ENCODE data around the gene TRDN.

The TRDN gene

DNA sequence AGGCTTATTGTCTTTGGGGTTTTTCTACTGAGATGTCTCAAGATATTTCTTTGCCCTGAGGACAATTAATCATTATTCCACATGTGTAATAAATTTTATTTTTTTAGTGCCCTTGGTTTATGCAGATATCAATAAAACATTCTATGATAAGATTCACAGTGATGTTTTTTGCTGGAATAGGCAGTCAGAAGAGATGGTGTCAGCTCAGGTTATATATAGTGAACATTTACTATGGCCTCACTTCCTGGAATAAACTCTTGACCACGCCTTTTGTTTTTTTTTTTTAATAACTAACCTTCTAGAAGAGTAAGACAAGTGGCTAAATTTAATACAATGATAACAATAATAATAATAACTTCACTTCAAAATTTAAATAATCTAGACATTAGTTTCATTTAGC lies 209.7 kb downstream of the TRDN start:
- intact Hi-C loops (cut with DNase I): no loop called here
- DNase-seq: no peak

DNA sequence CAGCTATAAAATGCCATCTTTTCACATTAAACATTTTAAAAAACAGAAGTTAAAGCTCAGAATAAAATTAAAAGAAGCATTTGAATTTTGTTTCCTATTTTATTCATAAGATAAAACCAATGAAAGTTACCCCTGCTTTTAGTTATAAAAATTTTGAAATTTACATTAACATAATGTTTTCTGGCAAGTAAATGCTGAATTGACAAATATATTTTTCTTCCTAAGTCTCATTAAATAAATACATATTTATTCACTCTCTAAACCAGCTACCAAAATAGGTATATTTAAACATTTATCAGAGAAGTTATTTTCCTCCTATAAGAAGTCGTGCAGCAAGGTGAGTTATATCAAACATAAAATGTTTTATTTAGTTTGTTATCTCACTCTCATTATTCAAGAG lies 213.6 kb downstream of the TRDN start:
- no peak for DNase-seq
- intact Hi-C loops (cut with DNase I): no loop called here

DNA sequence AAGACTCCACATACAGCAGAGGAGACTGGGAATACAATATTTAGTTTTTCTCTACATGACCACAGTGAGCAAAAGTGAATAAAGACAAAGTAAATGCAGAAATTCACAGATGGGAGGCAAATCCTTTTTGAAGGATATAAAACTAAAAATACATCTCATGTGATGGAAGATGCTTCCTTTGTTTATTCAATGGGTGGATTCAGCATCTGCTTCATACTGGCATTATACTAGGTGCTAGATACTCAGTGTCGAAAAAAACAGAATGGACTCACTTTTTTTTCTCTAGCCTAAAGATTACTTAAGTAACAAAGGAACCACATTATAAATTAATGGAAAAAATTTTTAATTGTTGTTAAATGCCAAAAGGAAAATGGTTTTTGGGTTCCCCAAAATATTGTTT lies 216.2 kb downstream of the TRDN start:
- DNase-seq: no peak
- intact Hi-C loops (cut with DNase I): no loop called here

DNA sequence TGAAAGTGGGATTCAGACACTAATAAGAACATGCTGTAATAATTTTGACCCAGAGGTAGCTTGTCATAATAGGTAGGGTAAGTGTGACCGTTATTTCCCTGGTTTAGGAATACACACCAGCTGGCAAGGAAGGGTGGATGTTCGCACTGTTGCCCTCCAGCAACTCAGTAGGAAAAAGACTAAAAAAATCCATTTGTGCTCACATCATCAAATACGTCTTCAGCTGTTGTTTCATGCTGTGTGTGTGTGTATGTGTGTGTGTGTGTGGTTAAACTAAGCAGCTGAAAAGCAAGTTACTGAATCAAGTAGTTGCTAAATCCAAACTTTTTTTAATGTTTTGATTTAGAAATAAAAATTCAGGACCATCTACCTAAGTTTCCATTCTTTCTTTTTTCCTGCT lies 218.7 kb downstream of the TRDN start:
- DNase-seq: no peak
- intact Hi-C loops (cut with DNase I): no loop called here

DNA sequence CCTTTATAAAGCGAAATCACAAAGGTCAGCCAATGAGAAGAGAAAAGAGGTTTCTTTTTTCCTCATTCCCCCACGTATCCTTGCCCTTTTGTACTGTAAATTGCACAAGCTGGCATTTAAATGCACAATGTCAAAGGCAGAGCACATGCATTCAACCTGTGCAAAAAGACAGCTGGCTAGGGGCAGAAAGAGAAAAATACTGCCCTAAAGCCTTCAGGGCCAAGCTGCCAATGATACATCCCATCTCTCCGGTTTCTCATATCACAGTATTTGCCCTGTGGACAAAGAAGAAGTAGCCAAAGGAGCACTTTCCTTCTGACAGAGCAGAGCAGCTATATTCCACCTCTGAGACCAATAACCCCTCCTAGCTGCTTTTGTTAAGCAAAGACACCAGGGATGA lies 219.2 kb downstream of the TRDN start:
- intact Hi-C loops (cut with DNase I): loop anchor here (2.0 kb wide), 1 partner anchor 1377 kb away; no protein-coding TSS in a partner anchor
- DNase-seq: no peak

DNA sequence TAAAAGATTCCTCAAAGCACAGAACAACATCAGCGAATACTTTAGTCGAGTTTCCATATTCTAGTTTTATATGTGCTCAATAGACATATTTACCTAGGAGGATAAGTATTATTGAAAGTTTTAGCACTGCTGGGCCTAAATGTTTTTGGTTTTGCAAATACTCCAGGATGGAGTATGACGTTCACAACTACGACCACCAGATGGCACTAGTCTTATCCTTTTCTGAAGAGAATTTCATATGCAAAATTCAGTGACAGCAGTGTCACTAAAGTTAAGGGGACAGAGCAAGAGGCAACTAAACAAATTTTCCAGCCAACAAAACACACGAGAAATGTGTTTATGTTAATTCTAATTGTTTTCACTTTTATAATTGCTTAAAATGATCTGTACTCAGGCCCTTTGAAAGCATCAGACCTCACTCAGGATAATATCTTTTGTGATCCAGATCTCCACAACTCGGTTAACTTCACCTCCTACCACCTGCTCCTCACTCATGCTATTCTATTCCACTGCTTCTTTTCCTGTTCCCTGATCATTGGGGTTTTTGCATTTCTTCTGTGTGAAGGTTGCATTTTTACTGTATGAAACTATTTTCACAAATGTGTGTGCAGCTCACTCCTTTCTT lies 220.8 kb downstream of the TRDN start:
- DNase-seq: peak in 5 of 10 donors; percentile 26 to 64 (median 59)
- intact Hi-C loops (cut with DNase I): loop anchor here (1.0 to 2.0 kb wide), 2 partner anchors 299 to 1379 kb away; no protein-coding TSS in a partner anchor

DNA sequence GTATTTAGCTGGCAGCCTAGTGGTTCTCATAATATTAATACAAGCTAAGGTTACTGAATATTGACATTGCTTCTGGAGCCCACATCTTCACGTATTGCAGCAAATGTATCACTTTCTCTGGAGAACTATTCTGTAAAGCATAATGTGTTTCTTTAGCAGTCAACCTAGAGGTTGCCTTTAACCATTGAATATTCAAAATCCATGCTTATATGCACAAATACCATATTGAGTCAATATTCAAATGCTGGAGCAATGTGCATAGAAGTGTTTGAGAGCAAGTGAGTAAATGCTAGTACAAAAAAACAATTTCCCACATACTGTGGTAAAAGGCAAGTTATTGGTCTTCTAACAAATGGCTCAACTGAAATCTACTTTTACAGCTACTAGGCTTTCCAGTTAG lies 231.8 kb downstream of the TRDN start:
- intact Hi-C loops (cut with DNase I): no loop called here
- no peak for DNase-seq

DNA sequence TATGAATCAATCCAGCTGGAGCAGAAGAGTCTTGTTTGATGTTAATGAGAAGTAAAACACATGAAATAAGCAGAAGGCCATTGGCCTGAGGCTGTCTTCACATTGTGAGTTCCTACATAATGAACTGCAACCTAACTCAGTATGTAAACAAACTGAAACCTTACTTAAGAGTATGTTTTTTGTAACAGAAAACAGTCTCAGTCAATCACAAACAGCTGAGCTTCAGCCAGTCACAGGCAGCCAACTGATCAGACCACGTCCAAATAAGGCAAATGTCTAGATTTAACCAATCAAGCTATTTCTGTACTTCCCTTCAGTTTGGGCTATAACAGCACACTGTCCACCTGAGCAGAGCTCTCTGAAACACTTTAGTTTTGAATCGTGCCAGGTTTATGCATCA lies 234.7 kb downstream of the TRDN start:
- no peak for DNase-seq
- intact Hi-C loops (cut with DNase I): no loop called here

DNA sequence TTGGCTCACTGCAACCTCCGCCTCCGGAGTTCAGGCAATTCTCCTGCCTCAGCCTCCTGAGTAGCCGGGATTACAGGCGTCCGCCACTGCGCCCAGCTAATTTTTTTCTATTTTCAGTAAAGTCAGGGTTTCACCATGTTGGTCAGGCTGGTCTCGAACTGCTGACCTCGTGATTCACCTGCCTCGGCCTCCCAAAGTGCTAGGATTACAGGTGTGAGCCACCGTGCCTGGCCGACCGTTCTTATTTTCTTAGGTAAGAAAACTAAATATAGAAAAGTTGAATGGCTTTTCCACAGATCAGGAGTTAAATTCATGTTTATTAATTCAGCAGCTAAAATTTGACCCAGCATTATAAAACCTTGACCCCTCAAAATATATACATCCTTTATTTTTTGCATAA lies 238.7 kb downstream of the TRDN start:
- peak in 1 of 10 donors; percentile 49 for DNase-seq
- intact Hi-C loops (cut with DNase I): no loop called here

DNA sequence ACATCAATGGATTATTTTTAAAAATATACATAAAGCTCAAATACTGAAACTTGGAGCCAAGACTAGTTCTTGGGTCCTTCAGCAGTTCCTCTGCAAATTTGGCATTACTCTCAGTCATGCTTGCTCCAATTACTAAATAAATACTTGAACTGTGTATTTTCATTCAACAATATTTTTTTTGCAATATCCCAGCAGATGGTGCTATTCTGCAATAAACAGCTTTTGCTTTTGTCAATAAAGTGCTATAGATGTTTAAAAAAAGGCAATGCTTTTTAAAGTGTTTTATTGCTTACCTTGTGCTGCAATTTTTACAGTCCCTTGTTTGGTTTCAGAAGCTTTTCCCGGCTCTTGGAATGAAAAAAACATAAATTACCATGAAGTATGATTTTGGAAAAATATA lies 243.4 kb downstream of the TRDN start:
- intact Hi-C loops (cut with DNase I): no loop called here

DNA sequence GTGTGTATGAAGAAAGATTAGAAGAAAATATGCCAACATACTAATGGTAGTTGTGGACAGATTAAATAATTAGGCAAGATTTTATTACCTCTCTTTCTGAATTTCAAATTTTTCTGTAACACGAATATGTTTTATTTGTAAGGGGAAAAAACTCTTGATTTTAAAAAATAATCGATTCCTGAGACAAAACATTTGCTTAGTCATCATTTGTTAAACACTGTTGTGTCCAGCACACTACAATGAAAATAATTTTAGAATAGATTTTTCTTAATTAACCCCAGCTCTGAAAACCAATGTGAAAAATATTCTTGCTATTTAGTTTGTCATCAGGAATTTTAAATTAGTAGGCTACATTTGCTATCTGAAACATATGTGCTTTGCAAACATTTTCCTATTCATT lies 253.0 kb downstream of the TRDN start:
- intact Hi-C loops (cut with DNase I): no loop called here
- DNase-seq: no peak

More for the DNA sequence above, 243.4 kb downstream of the TRDN start:
- no peak for DNase-seq

DNA sequence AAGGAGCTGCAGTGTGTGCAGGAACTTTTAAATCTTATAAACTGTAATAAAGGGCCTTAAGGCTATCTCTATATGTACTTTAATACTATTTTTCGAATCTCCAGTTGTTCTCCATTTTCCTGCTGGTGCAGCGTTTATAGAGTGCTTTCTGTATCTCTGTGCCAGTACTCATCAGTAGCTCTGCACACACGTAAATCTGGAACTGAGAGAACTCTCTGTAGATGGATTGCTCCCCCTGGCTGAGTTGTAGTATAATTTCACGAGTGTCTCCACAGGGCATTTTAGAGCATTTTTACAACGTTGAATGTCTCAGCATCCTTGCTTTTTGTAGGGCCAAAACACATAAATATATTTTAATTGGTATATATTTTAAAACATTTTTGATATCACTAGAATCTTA lies 256.5 kb downstream of the TRDN start:
- intact Hi-C loops (cut with DNase I): no loop called here
- DNase-seq: no peak

DNA sequence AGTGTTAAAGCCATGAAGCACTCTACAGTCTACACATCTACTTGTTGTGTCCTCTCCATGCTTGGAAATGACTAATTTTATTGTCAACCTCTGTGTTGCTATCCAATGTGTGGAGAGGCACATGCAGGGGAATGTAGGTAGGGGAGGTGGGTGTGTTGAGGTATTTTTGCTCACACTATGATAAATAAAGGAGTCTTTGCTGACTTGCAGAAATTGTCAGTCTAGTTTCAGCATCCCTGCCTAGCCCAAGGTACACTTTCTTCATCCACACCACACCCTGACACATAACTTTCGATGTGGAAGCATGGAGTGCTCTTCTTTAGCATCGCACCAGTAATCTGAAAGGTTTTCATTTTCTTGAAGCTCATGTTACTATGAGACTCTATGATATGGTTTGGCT lies 264.0 kb downstream of the TRDN start:
- DNase-seq: no peak
- intact Hi-C loops (cut with DNase I): no loop called here

DNA sequence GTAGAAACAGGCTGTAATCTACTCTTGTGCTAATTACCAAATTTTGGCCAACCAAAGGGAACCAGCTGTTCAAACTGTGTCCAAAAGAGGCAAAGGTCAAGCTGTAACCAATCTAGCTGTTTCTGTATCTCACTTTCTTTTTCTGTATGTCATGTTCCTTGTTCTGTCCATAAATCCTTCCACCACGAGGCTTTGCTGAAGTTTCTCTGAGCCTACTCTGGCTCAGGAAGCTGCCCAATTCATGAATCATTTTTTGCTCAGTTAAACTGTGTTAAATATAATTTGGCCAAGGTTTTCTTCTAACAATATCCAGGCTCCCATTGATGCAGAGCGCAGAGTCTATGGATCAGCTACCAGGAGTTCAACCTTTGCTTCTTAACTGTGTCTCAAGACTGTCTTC lies 272.8 kb downstream of the TRDN start:
- intact Hi-C loops (cut with DNase I): no loop called here

DNA sequence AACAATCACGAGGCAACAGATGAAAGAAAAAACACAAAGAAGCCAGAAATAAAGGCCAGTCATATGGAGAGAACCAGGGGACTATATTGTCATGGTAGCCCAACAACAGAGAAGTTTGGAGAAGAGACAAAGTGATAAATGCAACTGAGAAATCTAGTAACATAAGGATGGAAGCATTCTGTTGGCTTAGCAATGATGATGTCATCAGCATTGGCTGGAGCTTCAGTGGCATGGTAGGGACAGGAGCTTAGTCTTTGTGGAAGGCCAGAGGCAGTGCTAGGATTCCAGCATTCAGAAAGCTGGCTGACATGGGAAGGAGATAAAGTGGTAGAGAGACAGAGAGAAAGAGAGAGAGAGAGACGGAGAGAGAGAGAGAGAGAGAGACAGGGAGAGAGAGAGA lies 276.4 kb downstream of the TRDN start:
- DNase-seq: no peak
- intact Hi-C loops (cut with DNase I): no loop called here

More for the DNA sequence above, 272.8 kb downstream of the TRDN start:
- no peak for DNase-seq

DNA sequence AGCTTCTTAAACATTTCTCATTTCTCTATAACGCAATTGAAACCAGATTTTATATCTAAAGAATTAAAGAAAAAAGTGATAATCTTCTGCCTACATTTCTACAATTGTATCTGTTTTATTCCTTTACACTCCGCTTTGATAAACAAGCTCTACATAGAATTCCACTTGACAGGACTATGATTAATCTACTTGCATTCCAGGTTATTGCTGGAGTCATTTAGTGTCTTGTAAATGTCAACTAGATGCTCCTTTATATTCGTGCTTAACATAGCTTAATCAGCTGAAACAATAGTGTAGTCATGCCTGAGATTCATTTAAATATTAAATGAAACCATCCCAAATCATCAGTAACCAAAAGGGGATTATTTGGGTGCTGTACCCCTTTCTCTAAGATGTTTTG lies 284.0 kb downstream of the TRDN start:
- intact Hi-C loops (cut with DNase I): no loop called here
- DNase-seq: no peak

DNA sequence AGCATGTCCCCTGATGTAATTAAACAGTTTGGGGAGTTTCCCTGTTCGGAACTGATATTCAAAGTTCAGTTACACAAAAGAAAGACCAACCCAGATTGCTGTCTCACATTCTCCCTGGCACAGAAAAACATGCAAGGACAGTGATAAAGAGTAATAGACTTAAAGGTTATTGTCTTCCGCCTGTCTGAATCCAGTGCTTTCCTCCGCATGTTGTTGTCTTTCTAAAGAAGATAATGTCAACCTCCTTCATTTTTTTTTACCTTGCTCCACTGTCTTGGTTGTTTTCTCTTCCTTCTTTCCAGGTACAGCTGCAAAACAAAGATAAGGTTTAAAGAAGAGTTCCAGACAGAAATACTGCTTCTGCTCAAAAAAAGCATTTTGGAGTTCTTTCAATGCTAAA lies 284.5 kb downstream of the TRDN start:
- no peak for DNase-seq

DNA sequence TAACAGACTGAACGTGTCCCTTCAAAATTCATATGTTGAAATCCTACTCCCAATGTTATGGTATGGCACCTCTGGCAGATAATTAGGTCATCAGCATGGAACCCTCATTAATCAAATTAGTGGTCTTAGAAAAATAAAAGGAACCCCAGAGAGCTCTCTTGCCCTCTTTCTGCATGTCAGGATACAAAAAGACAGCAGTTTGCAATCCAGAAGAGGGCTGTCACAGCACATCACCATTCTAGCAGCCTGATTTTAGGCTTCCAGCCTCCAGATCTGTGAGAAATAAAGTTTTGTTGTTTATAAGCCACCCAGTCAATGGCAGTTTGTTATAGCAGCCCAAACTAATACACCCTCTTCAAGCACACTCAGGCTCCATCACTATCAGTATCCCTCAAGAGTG lies 292.9 kb downstream of the TRDN start:
- intact Hi-C loops (cut with DNase I): no loop called here
- no peak for DNase-seq

More for the DNA sequence above, 284.5 kb downstream of the TRDN start:
- intact Hi-C loops (cut with DNase I): no loop called here

DNA sequence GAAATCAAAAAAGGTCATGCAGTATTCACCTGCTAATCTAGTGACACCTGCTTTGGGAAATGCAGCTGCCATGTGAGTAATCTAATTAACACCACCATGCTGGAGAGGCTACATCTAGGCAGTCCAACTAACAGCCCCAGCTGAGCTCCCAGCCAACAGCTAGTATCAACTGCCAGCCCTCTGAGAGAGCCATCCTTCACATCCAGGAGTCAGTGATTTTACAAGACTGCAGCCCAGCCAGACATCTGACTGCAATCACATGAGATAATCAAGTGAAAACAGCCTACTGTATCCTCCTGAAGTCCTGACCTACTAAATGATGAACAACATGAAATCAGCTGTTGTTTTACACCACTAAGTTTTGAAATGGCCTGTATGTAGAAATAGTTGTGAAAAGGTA lies 298.4 kb downstream of the TRDN start:
- intact Hi-C loops (cut with DNase I): no loop called here
- DNase-seq: no peak

DNA sequence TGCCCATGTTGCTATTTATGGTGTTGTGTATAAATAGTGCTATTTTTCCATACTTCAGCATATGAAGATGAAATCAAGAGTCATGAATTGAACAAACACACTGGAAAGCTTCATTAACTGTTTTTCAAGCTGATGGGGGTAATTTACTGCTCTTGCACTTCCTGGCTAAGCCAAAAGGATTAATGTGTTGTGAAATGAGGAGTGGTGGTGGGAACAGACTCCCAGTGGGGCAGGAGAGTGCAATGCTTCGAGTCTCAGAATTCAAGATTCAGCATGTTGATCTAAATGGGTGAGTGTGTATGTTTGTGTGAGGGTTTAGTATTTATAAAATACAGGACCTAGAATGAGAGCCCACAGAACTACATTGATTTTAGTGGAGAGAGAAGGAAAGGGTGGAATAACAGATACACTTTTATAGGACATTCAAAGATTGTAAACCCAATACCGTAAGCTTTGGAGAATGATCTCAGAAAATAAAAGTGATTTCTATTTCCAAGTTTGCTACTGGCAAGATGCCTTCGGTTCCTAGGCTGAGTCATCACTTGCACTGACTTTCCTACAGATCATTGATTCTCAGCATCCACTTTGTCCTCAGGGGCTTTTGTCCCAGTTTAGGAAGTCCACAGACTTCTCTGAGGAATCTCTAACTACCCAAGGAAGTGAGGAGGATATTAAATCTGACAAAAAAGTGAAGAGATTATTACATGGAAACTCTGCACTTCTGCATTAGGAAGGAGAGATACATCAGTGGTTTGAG lies 303.6 kb downstream of the TRDN start:
- intact Hi-C loops (cut with DNase I): no loop called here
- no peak for DNase-seq

DNA sequence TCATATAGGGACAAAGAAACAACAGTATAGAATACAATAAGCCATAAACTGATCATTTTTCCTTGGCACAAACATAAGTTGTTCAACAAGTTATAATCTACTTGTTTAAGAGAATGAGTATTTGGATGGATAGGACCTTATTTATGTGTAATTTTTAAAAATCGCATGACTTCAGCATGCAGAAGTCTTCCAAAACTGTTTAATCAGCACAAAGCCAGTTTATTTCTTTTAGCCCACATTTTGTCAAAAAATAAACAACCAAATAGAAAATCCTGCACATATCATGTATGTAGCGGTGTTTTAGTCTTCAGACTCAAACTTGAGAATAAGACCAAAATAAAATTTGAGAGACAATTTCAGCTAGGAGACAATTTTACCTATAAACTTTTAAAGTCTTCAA lies 304.7 kb downstream of the TRDN start:
- DNase-seq: no peak
- intact Hi-C loops (cut with DNase I): no loop called here

DNA sequence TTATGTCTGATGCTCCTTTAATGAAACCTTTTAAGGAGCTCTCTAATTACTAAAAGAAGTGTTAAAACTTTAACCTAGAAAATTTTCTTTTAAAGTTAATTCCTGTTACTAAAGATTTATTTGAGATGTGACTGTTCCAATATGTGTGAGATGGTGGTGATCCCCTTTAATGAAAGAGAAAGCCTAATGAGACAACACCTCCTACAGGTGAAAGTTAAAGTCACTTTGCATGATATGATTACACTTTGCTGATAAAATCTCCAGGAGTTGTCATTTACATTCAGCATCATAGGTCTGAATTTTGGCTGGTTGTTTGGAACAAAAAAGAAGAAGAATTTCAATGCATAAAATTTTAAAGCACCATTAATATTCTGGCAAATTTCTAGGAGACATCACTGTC lies 307.4 kb downstream of the TRDN start:
- DNase-seq: no peak
- intact Hi-C loops (cut with DNase I): no loop called here
